Renal pelvis (tissue), 4 donors: ENCODE data around the gene PDCD7. TPM values are rescaled to one million over a fixed set of nuclear protein-coding genes. Genes with fewer than 3 reads are reported as not detected.
"Not testable (repeated sequence)": the region's sequence is repeated elsewhere in the genome, so short reads cannot be mapped to it uniquely, and the experiment has no call there.

ENCODE experiments used
- DNase-seq: peaks from one replicate; pipeline ENCODE4 v3.0.0-alpha.2; 2013
- polyA plus RNA-seq, 3 donors: library from polyadenylated mRNA; unstranded; fragments of 120-200 nt; gene quantifications; one replicate each; pipeline ENCODE4 v1.2.1, GENCODE V29; 2013; ENCODE audit not compliant: insufficient read length in 3 of 3

PDCD7 gene
- polyA plus RNA-seq, 3 donors, result 28.4 to 35.4 (median 28.6) TPM

- not testable (repeated sequence) for DNase-seq
These were observed 3.5 kb upstream of the PDCD7 start for GRCh38 chr15:65137089-65137488.

- no peak for DNase-seq
These were observed 930 bp upstream of the PDCD7 start for GRCh38 chr15:65134538-65134937.

- DNase-seq, result peak; percentile 43
These were observed 595 bp downstream of the PDCD7 start for GRCh38 chr15:65132878-65133547.

- no peak for DNase-seq
These were observed 2.7 kb downstream of the PDCD7 start for GRCh38 chr15:65130941-65131340.

- DNase-seq, result no peak
These were observed 18.1 kb downstream of the PDCD7 start for GRCh38 chr15:65115542-65115941.

GRCh38 chr15:65115086-65115485, 18.5 kb downstream of the PDCD7 start, which contains the start of gene UBAP1L:
UBAP1L (minus strand) TSS chr15:65115200; CDS start chr15:65106215, 8,985 bp downstream.
- DNase-seq, result no peak

GRCh38 chr15:65110676-65111292, 22.8 kb downstream of the PDCD7 start:
- DNase-seq, result no peak

GRCh38 chr15:65106011-65106590, 27.5 kb downstream of the PDCD7 start:
- no peak for DNase-seq

GRCh38 chr15:65105038-65105437, 28.6 kb downstream of the PDCD7 start:
- DNase-seq, result no peak

GRCh38 chr15:65102912-65103311, 30.7 kb downstream of the PDCD7 start:
- no peak for DNase-seq

GRCh38 chr15:65101891-65102708, 31.5 kb downstream of the PDCD7 start:
- DNase-seq, result no peak

- peak; percentile 86 for DNase-seq
These were observed 32.2 kb downstream of the PDCD7 start for GRCh38 chr15:65101411-65101890.

- no peak for DNase-seq
These were observed 33.2 kb downstream of the PDCD7 start for GRCh38 chr15:65100442-65100841.

GRCh38 chr15:65099801-65100200, 33.8 kb downstream of the PDCD7 start:
- not testable (repeated sequence) for DNase-seq

GRCh38 chr15:65099336-65099735, 34.3 kb downstream of the PDCD7 start:
- no peak for DNase-seq

GRCh38 chr15:65097651-65098263, 35.9 kb downstream of the PDCD7 start:
- DNase-seq, result no peak

GRCh38 chr15:65096481-65097385, 36.9 kb downstream of the PDCD7 start:
- no peak for DNase-seq

GRCh38 chr15:65095747-65096104, 37.9 kb downstream of the PDCD7 start:
- DNase-seq, result no peak

- no peak for DNase-seq
These were observed 38.4 kb downstream of the PDCD7 start for GRCh38 chr15:65095011-65095746.
